C4-2B (cell line): ENCODE measurements around the gene CDC42EP1.

Experiments
- CTCF ChIP-seq: fragments of 450-650 bp; conservative IDR thresholded peaks from 2 replicates; pipeline ENCODE4 v1.5.1; 2017; ENCODE audit warnings: mild to moderate bottlenecking
- ZFX ChIP-seq: fragments of 450-650 bp; IDR thresholded peaks from 2 replicates; pipeline ENCODE4 v1.6.1; 2017

- no peak for TF ChIP-seq CTCF
- no peak for TF ChIP-seq ZFX
Observed at GRCh38 chr22:37556710-37557109, 3.6 kb upstream of the CDC42EP1 start.
